GM23338 (cell line): ENCODE results near the gene COTL1. TPM values are rescaled to one million over a fixed set of nuclear protein-coding genes. Genes with fewer than 3 reads are reported as not detected.

Experiments
- ATAC-seq: fragments of 200-7000 bp; cut with Tn5 transposase; 3 replicates; pipeline ENCODE4 v1.9.1; 2020
- DNase-seq: peaks from one replicate; pipeline ENCODE4 v3.0.0-alpha.2; 2015; ENCODE audit warnings: low spot score
- H2AFZ ChIP-seq: fragments of 200-600 bp; sonication (generic); 2 replicates; pipeline ENCODE4 v1.8.0; 2016; ENCODE audit warnings: antibody characterized with exemption, mild to moderate bottlenecking, moderate library complexity
- H3F3A ChIP-seq: fragments of 200-600 bp; sonication (generic); replicated peaks from 2 replicates; pipeline ENCODE4 v1.8.0; 2017; ENCODE audit warnings: antibody characterized with exemption, mixed run types, low read depth
- H3K27ac ChIP-seq: fragments of 200-600 bp; sonication (generic); 2 replicates; pipeline ENCODE4 v1.6.1; 2016; ENCODE audit warnings: low read depth
- H3K27me3 ChIP-seq: fragments of 200-600 bp; sonication (generic); 2 replicates; pipeline ENCODE4 v1.8.0; 2016; ENCODE audit warnings: mild to moderate bottlenecking, mixed run types, moderate library complexity; ENCODE audit not compliant: insufficient read depth
- H3K36me3 ChIP-seq: fragments of 200-600 bp; sonication (generic); 2 replicates; pipeline ENCODE4 v1.8.0; 2016; ENCODE audit warnings: mild to moderate bottlenecking; ENCODE audit not compliant: insufficient read depth
- H3K4me1 ChIP-seq: fragments of 200-600 bp; sonication (generic); 2 replicates; pipeline ENCODE4 v1.8.0; 2016; ENCODE audit warnings: mild to moderate bottlenecking, moderate library complexity; ENCODE audit not compliant: insufficient read depth
- H3K4me2 ChIP-seq: fragments of 200-600 bp; sonication (generic); 2 replicates; pipeline ENCODE4 v1.7.1; 2017; ENCODE audit warnings: mixed run types
- H3K4me3 ChIP-seq: fragments of 200-600 bp; sonication (generic); 2 replicates; pipeline ENCODE4 v1.6.1; 2016; ENCODE audit warnings: mixed run types
- H3K79me2 ChIP-seq: fragments of 200-600 bp; sonication (generic); replicated peaks from 2 replicates; pipeline ENCODE4 v1.8.0; 2017; ENCODE audit warnings: mild to moderate bottlenecking; ENCODE audit not compliant: insufficient read depth
- H3K9me2 ChIP-seq: fragments of 200-600 bp; sonication (generic); 2 replicates; pipeline ENCODE4 v1.8.0; 2017; ENCODE audit not compliant: insufficient read depth
- H4K20me1 ChIP-seq: fragments of 200-600 bp; sonication (generic); replicated peaks from 2 replicates; pipeline ENCODE4 v1.8.0; 2017; ENCODE audit warnings: mild to moderate bottlenecking; ENCODE audit not compliant: insufficient read depth
- H3K27ac Mint-ChIP-seq: 2 replicates; pipeline ENCODE4 v1.8.0; 2020; ENCODE audit warnings: inconsistent platforms, mild to moderate bottlenecking, moderate library complexity, mixed read lengths
- H3K27me3 Mint-ChIP-seq: 3 replicates; pipeline ENCODE4 v1.8.0; 2022; ENCODE audit warnings: low read depth, mild to moderate bottlenecking, moderate library complexity, mixed read lengths, inconsistent platforms; ENCODE audit not compliant: insufficient read depth, poor library complexity
- H3K36me3 Mint-ChIP-seq: 3 replicates; pipeline ENCODE4 v1.8.0; 2021; ENCODE audit warnings: low read depth, mild to moderate bottlenecking, inconsistent platforms, moderate library complexity, mixed read lengths
- H3K4me1 Mint-ChIP-seq: 3 replicates; pipeline ENCODE4 v1.8.0; 2020; ENCODE audit warnings: mild to moderate bottlenecking, inconsistent platforms, mixed read lengths
- H3K4me3 Mint-ChIP-seq: 3 replicates; pipeline ENCODE4 v1.8.0; 2021; ENCODE audit warnings: moderate library complexity, mild to moderate bottlenecking, inconsistent platforms, mixed read lengths
- H3K9me3 Mint-ChIP-seq: 3 replicates; pipeline ENCODE4 v1.8.0; 2020; ENCODE audit warnings: moderate library complexity, mild to moderate bottlenecking, inconsistent platforms, mixed read lengths
- CREB1 ChIP-seq: fragments of 250-450 bp; sonication (Bioruptor Pico); IDR thresholded peaks from 2 replicates; pipeline ENCODE4 v1.5.0; 2020; ENCODE audit warnings: low read depth, mild to moderate bottlenecking, moderate library complexity
- CTCF ChIP-seq, 2 experiments: fragments of 200-600 bp in 1 of 2; sonication (generic) in 1 of 2; conservative IDR thresholded peaks; 2 replicates each; pipeline versions ENCODE4 v1.5.1 to v1.6.1; 2016 to 2017; ENCODE audit warnings: antibody characterized with exemption in 2 of 2, low read depth in 2 of 2, mild to moderate bottlenecking in 2 of 2, moderate library complexity in 1 of 2
- ETS1 ChIP-seq: IDR thresholded peaks from 2 replicates; pipeline ENCODE4 v1.6.1; 2016; ENCODE audit warnings: antibody characterized with exemption
- EZH2 ChIP-seq: fragments of 200-600 bp; sonication (generic); IDR thresholded peaks from one replicate; pipeline ENCODE4 v1.8.0; 2017; ENCODE audit warnings: antibody characterized with exemption, mild to moderate bottlenecking, low read depth; ENCODE audit not compliant: unreplicated experiment
- EZH2phosphoT487 ChIP-seq: fragments of 200-600 bp; sonication (generic); IDR thresholded peaks from one replicate; pipeline ENCODE4 v1.8.1; 2018; ENCODE audit warnings: antibody characterized with exemption; ENCODE audit not compliant: unreplicated experiment
- JUNB ChIP-seq: IDR thresholded peaks from one replicate; pipeline ENCODE4 v1.6.1; 2016; ENCODE audit warnings: antibody characterized with exemption; ENCODE audit not compliant: unreplicated experiment
- NANOG ChIP-seq: IDR thresholded peaks from 2 replicates; pipeline ENCODE4 v1.6.1; 2016; ENCODE audit warnings: antibody characterized with exemption, borderline replicate concordance
- POLR2AphosphoS5 ChIP-seq: IDR thresholded peaks from 2 replicates; pipeline ENCODE4 v1.6.1; 2016; ENCODE audit warnings: antibody characterized with exemption, low read depth
- REST ChIP-seq: IDR thresholded peaks from one replicate; pipeline ENCODE4 v1.6.1; 2018; ENCODE audit warnings: antibody characterized with exemption; ENCODE audit not compliant: unreplicated experiment
- STAT1 ChIP-seq: IDR thresholded peaks from one replicate; pipeline ENCODE4 v1.6.1; 2016; ENCODE audit warnings: antibody characterized with exemption; ENCODE audit not compliant: unreplicated experiment
- ZNF114 ChIP-seq: fragments of 250-450 bp; sonication (Bioruptor Pico); IDR thresholded peaks from 2 replicates; pipeline ENCODE4 v1.5.0; 2020; ENCODE audit warnings: mild to moderate bottlenecking, moderate library complexity
- ZNF331 ChIP-seq: fragments of 250-450 bp; sonication (Bioruptor Pico); IDR thresholded peaks from 2 replicates; pipeline ENCODE4 v1.5.0; 2020; ENCODE audit warnings: low read depth, mild to moderate bottlenecking, moderate library complexity
- ZNF462 ChIP-seq: fragments of 250-450 bp; sonication (Bioruptor Pico); IDR thresholded peaks from 2 replicates; pipeline ENCODE4 v1.5.0; 2020; ENCODE audit warnings: mild to moderate bottlenecking, moderate library complexity
- polyA plus RNA-seq: library from polyadenylated mRNA; unstranded; fragments of >200 nt; fragmentation: Nextera tagmentation; extraction: Ambion mirVana; gene quantifications from 2 replicates; pipeline ENCODE4 v1.2.1, GENCODE V29; 2016
- total RNA-seq: library from RNA; depleted of rRNA; stranded (reverse); fragments of >200 nt; shearing (Covaris generic); gene quantifications from 2 replicates; pipeline ENCODE4 v1.2.3, GENCODE V29; 2014

Gene COTL1
- total and polyA plus RNA-seq, 2 experiments from 2014 or later, result 117 to 166 TPM

- Mint-ChIP-seq H3K27me3 (peaks cover 16% of the 10 kb centered on the region), H3K9me3 (no peaks in the 10 kb centered on the region), H3K36me3 (peaks cover 48% of the 10 kb centered on the region), H3K4me3 (no peak overlapping the region), H3K27ac (peak overlapping the region; percentile 75; the same call in 1 of the 2 replicates), H3K4me1 (peaks cover 6% of the 10 kb centered on the region)
- no peaks in the 10 kb centered on the region for H3K27me3 ChIP-seq
- peaks cover 4% of the 10 kb centered on the region for H3K4me1 ChIP-seq
- H3K79me2 ChIP-seq, result no peaks in the 10 kb centered on the region
- H3K27ac ChIP-seq, result no peak overlapping the region
- no peaks in the 10 kb centered on the region for H4K20me1 ChIP-seq
- TF ChIP-seq JUNB (no peak), EZH2phosphoT487 (no peak), ZNF462 (CRISPR knock-in tag) (no peak), REST (no peak), CTCF (conservative IDR thresholded peaks at IDR 0.05; ENCODE audit: low read depth in 2 of 2) (no peak), NANOG (no peak), STAT1 (no peak), ETS1 (no peak), CREB1 (CRISPR knock-in tag) (no peak), ZNF114 (CRISPR knock-in tag) (no peak), EZH2 (no peak), ZNF331 (CRISPR knock-in tag) (no peak), POLR2AphosphoS5 (no peak)
- H3K9me2 ChIP-seq, result no peaks in the 10 kb centered on the region
- H3K36me3 ChIP-seq, result peaks cover 4% of the 10 kb centered on the region; the same call in 1 of the 2 replicates
- H3K4me2 ChIP-seq, result no peak overlapping the region
- no peak overlapping the region for H3K4me3 ChIP-seq
- no peak overlapping the region for H2AFZ ChIP-seq
- no peak for DNase-seq
- H3F3A ChIP-seq, result no peaks in the 10 kb centered on the region
- ATAC-seq, result no peak
Measured at GRCh38 chr16:84658690-84659089, 40.8 kb upstream of the COTL1 start.
